Measurements from ENCODE around the gene CATSPERB. TPM values are rescaled to one million over a fixed set of nuclear protein-coding genes. Genes with fewer than 3 reads are reported as not detected.
"Not testable (repeated sequence)": the region's sequence is repeated elsewhere in the genome, so short reads cannot be mapped to it uniquely, and the experiment has no call there.

The CATSPERB gene
- total RNA-seq, 1 donor from 2014 or later = 2.5 TPM

- Mint-ChIP-seq H3K4me3 (no peak overlapping the region), H3K27me3 (peaks cover 6% of the 10 kb centered on the region), H3K36me3 (no peaks in the 10 kb centered on the region), H3K27ac (no peak overlapping the region), H3K9me3 (no peaks in the 10 kb centered on the region), H3K4me1 (ENCODE audit: unreplicated experiment) (no peaks in the 10 kb centered on the region)
- TF ChIP-seq CTCF (conservative IDR thresholded peaks at IDR 0.05) = no peak
- no peak for DNase-seq (ENCODE audit: extremely low spot score, unreplicated experiment)
Observed at GRCh38 chr14:91607322-91608047, 124.4 kb downstream of the CATSPERB start.

GRCh38 chr14:91606851-91607250 is 125.0 kb downstream of the CATSPERB start:
- DNase-seq (ENCODE audit: extremely low spot score, unreplicated experiment) = no peak
- Mint-ChIP-seq H3K4me3 (no peak overlapping the region), H3K27ac (no peak overlapping the region), H3K4me1 (ENCODE audit: unreplicated experiment) (no peaks in the 10 kb centered on the region), H3K36me3 (no peaks in the 10 kb centered on the region), H3K27me3 (peaks cover 6% of the 10 kb centered on the region), H3K9me3 (no peaks in the 10 kb centered on the region)
- no peak for TF ChIP-seq CTCF (conservative IDR thresholded peaks at IDR 0.05)

- H3K4me1 Mint-ChIP-seq (ENCODE audit: unreplicated experiment); H3K27ac Mint-ChIP-seq; H3K9me3 Mint-ChIP-seq; DNase-seq (ENCODE audit: extremely low spot score, unreplicated experiment); H3K36me3 Mint-ChIP-seq; H3K27me3 Mint-ChIP-seq; H3K4me3 Mint-ChIP-seq: not testable (repeated sequence)
Observed at GRCh38 chr14:91604611-91605010, 127.3 kb downstream of the CATSPERB start.

- no peak for DNase-seq (ENCODE audit: extremely low spot score, unreplicated experiment)
- no peak for TF ChIP-seq CTCF (conservative IDR thresholded peaks at IDR 0.05)
- peaks cover 3% of the 10 kb centered on the region for H3K27me3 Mint-ChIP-seq
- H3K27ac Mint-ChIP-seq = no peak overlapping the region
- no peak overlapping the region for H3K4me3 Mint-ChIP-seq
- H3K36me3 Mint-ChIP-seq = no peaks in the 10 kb centered on the region
- no peaks in the 10 kb centered on the region for H3K4me1 Mint-ChIP-seq (ENCODE audit: unreplicated experiment)
- no peaks in the 10 kb centered on the region for H3K9me3 Mint-ChIP-seq
Observed at GRCh38 chr14:91599994-91600393, 131.9 kb downstream of the CATSPERB start.

GRCh38 chr14:91595736-91596135 is 136.2 kb downstream of the CATSPERB start:
- H3K27me3 Mint-ChIP-seq = no peaks in the 10 kb centered on the region
- no peak for TF ChIP-seq CTCF (conservative IDR thresholded peaks at IDR 0.05)
- DNase-seq (ENCODE audit: extremely low spot score, unreplicated experiment) = no peak

GRCh38 chr14:91593957-91594356 is 137.9 kb downstream of the CATSPERB start:
- not testable (repeated sequence) for H3K9me3 Mint-ChIP-seq; H3K27ac Mint-ChIP-seq; H3K36me3 Mint-ChIP-seq; H3K4me1 Mint-ChIP-seq (ENCODE audit: unreplicated experiment); H3K27me3 Mint-ChIP-seq; DNase-seq (ENCODE audit: extremely low spot score, unreplicated experiment); H3K4me3 Mint-ChIP-seq

More at GRCh38 chr14:91595736-91596135, 136.2 kb downstream of the CATSPERB start:
- H3K4me1 Mint-ChIP-seq (ENCODE audit: unreplicated experiment) = no peaks in the 10 kb centered on the region
- no peaks in the 10 kb centered on the region for H3K36me3 Mint-ChIP-seq
- no peaks in the 10 kb centered on the region for H3K9me3 Mint-ChIP-seq
- H3K4me3 Mint-ChIP-seq = no peak overlapping the region
- H3K27ac Mint-ChIP-seq = no peak overlapping the region

Data from type B pancreatic cell (in vitro differentiated cells).